Esophagus (tissue), 2 donors: Measurements from ENCODE around the gene RERG. TPM values are rescaled to one million over a fixed set of nuclear protein-coding genes. Genes with fewer than 3 reads are reported as not detected.

Experiments used
- H3K27ac ChIP-seq, 2 donors: one replicate each; pipeline ENCODE4 v1.5.1; 2013; ENCODE audit warnings: low read depth in 2 of 2, mild to moderate bottlenecking in 2 of 2, inconsistent platforms in 1 of 2, low read length in 1 of 2, moderate library complexity in 1 of 2
- H3K27me3 ChIP-seq, 2 donors: one replicate each; pipeline ENCODE4 v1.6.1; 2013; ENCODE audit warnings: low read length in 2 of 2, control low read depth in 1 of 2, mild to moderate bottlenecking in 1 of 2; ENCODE audit not compliant: insufficient read depth in 2 of 2, control insufficient read depth in 1 of 2
- H3K36me3 ChIP-seq, 2 donors: one replicate each; pipeline ENCODE4 v1.6.1; 2013; ENCODE audit warnings: low read length in 1 of 2; ENCODE audit not compliant: control insufficient read depth in 2 of 2, insufficient read depth in 2 of 2
- H3K4me1 ChIP-seq, 2 donors: one replicate each; pipeline ENCODE4 v1.6.1; 2013; ENCODE audit warnings: low read length in 1 of 2; ENCODE audit not compliant: control insufficient read depth in 2 of 2, insufficient read depth in 2 of 2
- H3K4me3 ChIP-seq, 2 donors: one replicate each; pipeline ENCODE4 v1.5.1; 2013; ENCODE audit warnings: low read length in 2 of 2, mild to moderate bottlenecking in 2 of 2, low read depth in 1 of 2, moderate library complexity in 1 of 2
- H3K9me3 ChIP-seq, 2 donors: one replicate each; pipeline ENCODE4 v1.6.1; 2013; ENCODE audit warnings: mild to moderate bottlenecking in 2 of 2, low read depth in 1 of 2, low read length in 1 of 2, moderate library complexity in 1 of 2; ENCODE audit not compliant: control insufficient read depth in 2 of 2, insufficient read depth in 1 of 2
- WGBS, 2 donors: extraction: QIAGEN DNeasy Blood & Tissue Kit; methylation state at CpG; one replicate each; pipeline ENCODE4 v1.1.7; 2013; 5-methylcytosine and 5-hydroxymethylcytosine counted together
- polyA plus RNA-seq, 2 donors: library from polyadenylated mRNA; stranded (reverse); fragments of 200-250 nt; gene quantifications; one replicate each; pipeline ENCODE4 v1.2.3, GENCODE V29; 2013
- donor health status: healthy with polysubstance abuse.
- donor health status: Bipolar disorder and iron deficiency.

Gene RERG
- polyA plus RNA-seq, 2 donors: 2.3 to 3.2 TPM

DNA sequence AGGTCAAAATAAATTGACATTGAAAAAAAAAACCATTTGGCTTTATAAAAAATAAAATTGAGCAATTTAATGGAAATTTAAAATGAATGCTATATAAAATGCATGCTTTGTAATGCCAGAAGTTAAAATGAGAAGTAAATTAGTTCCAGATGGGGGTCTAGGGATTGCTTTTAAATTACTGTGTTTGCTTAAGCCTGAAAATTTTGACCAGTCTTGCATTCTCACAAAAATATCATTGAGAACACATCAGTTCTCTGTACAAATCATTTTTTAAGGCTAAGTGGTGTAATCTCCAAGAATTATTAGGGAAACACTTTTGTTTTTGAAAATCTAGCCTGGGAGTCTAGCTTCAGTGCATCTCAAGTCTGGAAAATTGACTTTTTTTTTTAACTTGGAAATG, 90.7 kb downstream of the RERG start:
- no peaks in the 10 kb centered on the region for H3K9me3 ChIP-seq
- no peaks in the 10 kb centered on the region for H3K27me3 ChIP-seq
- H3K4me3 ChIP-seq: no peak overlapping the region
- H3K4me1 ChIP-seq: no peaks in the 10 kb centered on the region
- H3K36me3 ChIP-seq: no peaks in the 10 kb centered on the region
- H3K27ac ChIP-seq: no peak overlapping the region

DNA sequence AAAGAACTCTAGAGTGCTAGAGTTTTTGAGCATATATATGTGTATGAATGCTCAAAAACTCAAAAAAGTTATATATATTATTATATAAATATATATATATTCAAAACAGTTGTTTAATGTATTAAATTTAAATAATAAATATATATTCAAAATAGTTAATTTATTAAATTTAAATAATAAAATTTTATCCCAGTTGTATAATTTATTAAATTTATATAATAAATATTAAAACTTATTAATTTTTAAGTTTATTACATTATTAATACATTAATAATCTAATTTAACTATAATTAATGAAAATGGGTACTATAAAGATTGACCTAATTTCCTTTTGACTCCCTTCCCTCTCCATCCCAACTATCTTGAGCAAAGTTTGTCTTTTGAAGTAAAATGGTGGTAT, 97.8 kb downstream of the RERG start:
- Histone ChIP-seq H3K4me1 (no peaks in the 10 kb centered on the region), H3K27me3 (no peaks in the 10 kb centered on the region), H3K27ac (no peak overlapping the region), H3K9me3 (no peaks in the 10 kb centered on the region), H3K4me3 (no peak overlapping the region), H3K36me3 (no peaks in the 10 kb centered on the region)

DNA sequence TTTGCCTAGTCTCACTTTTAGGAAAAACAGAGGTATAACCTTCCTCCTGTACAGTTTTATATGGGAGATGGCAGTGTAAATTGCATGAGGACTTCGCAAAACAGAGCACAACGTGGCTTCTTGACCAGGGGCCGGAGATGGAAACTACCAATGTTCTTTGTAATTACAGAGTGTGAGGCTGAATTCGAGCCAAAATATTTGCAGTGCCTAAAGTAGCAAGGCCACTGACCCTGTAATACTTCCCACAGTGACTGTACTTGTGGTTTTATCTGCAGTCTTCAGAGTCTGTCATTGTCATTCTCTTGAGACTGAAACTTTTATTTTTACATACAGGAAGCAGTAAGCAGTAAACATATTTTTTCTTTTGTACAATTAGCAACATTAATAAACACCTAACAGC, 98.9 kb downstream of the RERG start:
- Histone ChIP-seq H3K9me3 (no peaks in the 10 kb centered on the region), H3K27ac (no peak overlapping the region), H3K4me1 (no peaks in the 10 kb centered on the region), H3K4me3 (no peak overlapping the region), H3K27me3 (no peaks in the 10 kb centered on the region), H3K36me3 (no peaks in the 10 kb centered on the region)
- WGBS, 2 donors: 67 to 70% methylated on average over 4 of the region's 4 CpGs

DNA sequence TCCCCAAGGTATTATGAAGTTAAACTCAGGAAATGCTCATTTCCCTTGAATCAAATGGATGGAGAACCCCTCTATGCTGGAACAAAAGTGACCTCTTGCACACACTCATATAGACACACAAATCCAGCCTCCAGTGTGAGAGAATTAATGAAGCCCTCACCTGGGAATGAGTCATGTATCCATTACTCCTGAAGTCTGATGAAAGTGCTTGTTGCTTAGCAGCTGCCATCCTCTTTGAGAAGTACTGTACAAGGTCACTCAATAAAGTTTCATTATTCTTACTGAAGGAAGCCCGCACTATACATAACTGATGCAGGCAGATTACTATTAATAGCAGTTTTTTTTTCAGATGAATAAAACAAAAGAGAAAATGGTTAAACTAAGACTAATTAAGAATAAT, 102.3 kb downstream of the RERG start:
- H3K4me1 ChIP-seq: no peaks in the 10 kb centered on the region
- H3K9me3 ChIP-seq: no peaks in the 10 kb centered on the region
- H3K4me3 ChIP-seq: no peak overlapping the region
- no peaks in the 10 kb centered on the region for H3K36me3 ChIP-seq
- no peak overlapping the region for H3K27ac ChIP-seq
- H3K27me3 ChIP-seq: no peaks in the 10 kb centered on the region
- WGBS, 2 donors: 0 to 2% methylated on average over 1 of the region's 1 CpG

DNA sequence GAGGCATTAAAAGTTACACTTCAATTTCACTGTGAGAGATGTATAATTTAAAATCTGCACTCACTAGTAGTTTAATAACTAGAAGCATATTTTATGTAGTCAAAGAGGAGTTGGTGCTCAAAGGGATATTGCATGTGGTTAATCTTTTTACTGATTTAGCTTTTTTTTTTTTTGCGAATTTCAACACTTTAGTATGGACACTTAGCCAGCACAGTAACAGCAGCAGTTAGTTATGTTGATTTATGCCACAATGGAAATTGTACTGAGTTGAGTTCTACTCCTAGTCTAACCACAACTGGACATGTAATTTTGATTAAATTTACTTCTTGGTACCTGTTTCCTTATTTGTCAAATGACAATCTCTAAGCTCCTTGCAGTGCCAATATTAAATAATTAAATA, 104.2 kb downstream of the RERG start:
- Histone ChIP-seq H3K27me3 (no peaks in the 10 kb centered on the region), H3K9me3 (no peaks in the 10 kb centered on the region), H3K4me3 (no peak overlapping the region), H3K27ac (no peak overlapping the region), H3K36me3 (no peaks in the 10 kb centered on the region), H3K4me1 (no peaks in the 10 kb centered on the region)
- 46 to 50% methylated on average over 1 of the region's 1 CpG for WGBS, 2 donors

DNA sequence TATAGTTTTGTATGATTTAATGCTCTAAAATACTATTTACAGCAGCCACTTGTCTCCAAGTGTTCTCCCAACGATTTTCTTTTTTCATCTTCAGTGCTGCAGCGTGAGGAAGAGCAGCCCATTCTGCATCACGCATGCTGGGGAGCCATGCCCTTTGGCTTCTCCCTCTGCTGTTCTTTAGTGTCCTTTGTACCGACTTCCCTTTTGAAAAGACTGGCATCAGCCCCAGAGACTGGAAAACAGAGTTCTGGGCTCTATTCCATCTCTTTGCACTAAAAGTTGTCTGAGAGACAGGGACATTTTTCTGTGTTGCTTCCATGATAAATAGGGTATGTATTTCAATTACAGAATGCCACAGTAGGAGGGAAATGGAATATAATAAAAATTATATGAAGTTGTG, 105.1 kb downstream of the RERG start:
- no peaks in the 10 kb centered on the region for H3K9me3 ChIP-seq
- no peak overlapping the region for H3K27ac ChIP-seq
- H3K4me3 ChIP-seq: no peak overlapping the region
- no peaks in the 10 kb centered on the region for H3K4me1 ChIP-seq
- no peaks in the 10 kb centered on the region for H3K36me3 ChIP-seq
- H3K27me3 ChIP-seq: no peaks in the 10 kb centered on the region
- WGBS, 2 donors: 26 to 42% methylated on average over 4 of the region's 4 CpGs

DNA sequence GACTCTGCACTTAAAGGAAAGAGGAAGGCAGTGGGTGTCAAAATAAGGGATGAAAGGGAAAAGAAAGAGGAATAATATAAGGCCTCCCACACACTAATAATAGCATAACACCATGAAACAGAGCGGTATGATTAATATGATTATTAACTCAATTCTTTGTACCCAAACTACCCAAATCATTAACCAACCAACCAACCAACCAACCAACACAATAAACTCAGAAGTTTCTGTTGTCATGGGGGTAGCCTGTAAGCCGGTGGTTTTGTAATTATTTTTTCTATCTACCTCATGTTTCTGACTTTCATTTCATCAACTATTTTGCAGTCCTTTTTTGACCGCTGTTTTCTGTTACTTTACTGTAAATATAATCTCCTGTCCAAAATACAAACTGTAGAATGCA, 105.8 kb downstream of the RERG start:
- H3K4me3 ChIP-seq: no peak overlapping the region
- 96% methylated on average over 3 of the region's 3 CpGs for WGBS, 2 donors
- no peaks in the 10 kb centered on the region for H3K27me3 ChIP-seq
- no peaks in the 10 kb centered on the region for H3K36me3 ChIP-seq
- no peak overlapping the region for H3K27ac ChIP-seq
- no peaks in the 10 kb centered on the region for H3K9me3 ChIP-seq
- H3K4me1 ChIP-seq: no peaks in the 10 kb centered on the region

DNA sequence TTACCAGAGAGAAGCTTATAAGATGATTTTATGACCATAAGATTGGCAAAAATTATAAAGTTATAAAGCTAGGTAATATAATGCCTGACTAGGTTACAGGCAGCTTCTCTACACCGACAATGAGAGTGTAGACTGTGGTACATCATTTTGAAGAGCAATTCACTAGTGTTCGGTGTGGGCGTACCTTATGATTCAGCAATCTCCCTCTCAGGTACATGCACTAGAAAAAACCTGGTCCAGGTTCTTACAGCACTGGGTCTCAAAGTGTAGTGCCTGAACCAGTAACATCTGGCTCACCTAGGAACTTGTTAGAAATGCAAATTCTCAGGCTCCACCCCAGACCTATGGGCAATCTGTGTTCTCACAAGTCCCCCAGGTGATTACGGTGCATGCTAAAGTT, 106.7 kb downstream of the RERG start:
- Histone ChIP-seq H3K4me3 (no peak overlapping the region), H3K9me3 (no peaks in the 10 kb centered on the region), H3K27ac (no peak overlapping the region), H3K36me3 (no peaks in the 10 kb centered on the region), H3K4me1 (no peaks in the 10 kb centered on the region), H3K27me3 (no peaks in the 10 kb centered on the region)
- 94% methylated on average over 4 of the region's 4 CpGs for WGBS, 2 donors

DNA sequence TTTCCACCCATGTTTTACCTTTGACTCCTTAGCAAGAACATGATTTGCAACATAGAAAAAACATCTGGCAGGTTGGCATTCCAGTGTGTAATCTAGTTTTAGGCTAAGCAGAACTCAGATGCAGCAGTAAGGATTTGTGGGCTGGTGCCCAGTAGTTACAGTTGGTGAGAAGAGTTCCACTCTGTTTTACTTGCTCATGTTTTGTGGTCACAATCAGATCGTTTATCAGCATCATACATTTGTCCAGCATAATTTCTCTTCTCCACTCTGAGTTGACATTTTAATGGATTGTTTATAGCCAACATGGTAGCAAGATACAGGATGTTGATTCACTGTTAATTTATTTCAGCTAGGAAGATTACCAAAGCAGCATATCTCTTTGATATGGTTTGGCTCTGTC, 128.4 kb downstream of the RERG start:
- WGBS, 2 donors: 49 to 51% methylated on average over 1 of the region's 1 CpG
- Histone ChIP-seq H3K27me3 (no peaks in the 10 kb centered on the region), H3K27ac (no peak overlapping the region), H3K4me1 (no peaks in the 10 kb centered on the region), H3K4me3 (no peak overlapping the region), H3K9me3 (no peaks in the 10 kb centered on the region), H3K36me3 (no peaks in the 10 kb centered on the region)

DNA sequence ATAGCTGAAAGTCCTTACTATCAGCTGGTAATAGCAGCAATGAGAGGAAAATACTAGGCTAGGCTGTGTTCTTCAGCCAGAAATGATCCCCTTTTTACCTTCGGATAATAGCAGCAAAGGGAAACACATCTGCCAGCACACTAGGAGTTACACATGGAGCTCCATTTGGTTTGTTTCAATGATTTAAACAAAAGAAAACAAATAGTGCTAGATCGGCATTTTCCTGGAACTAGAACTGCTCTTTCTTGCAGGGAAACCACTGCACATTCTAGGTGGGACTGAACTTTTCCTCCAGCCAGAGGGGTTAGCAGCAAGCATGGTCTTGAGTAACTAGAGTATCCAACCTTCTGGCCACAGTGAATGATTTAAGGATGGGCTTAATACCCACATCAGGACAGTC, 130.8 kb downstream of the RERG start:
- H3K9me3 ChIP-seq: no peaks in the 10 kb centered on the region
- no peaks in the 10 kb centered on the region for H3K36me3 ChIP-seq
- 58 to 65% methylated on average over 2 of the region's 2 CpGs for WGBS, 2 donors
- no peak overlapping the region for H3K27ac ChIP-seq
- no peaks in the 10 kb centered on the region for H3K4me1 ChIP-seq
- no peaks in the 10 kb centered on the region for H3K27me3 ChIP-seq
- no peak overlapping the region for H3K4me3 ChIP-seq
